Peyer's patch (tissue), 4 donors: ENCODE measurements around the gene NUP214. TPM values are rescaled to one million over a fixed set of nuclear protein-coding genes. Genes with fewer than 3 reads are reported as not detected.
"Not testable (repeated sequence)": the region's sequence is repeated elsewhere in the genome, so short reads cannot be mapped to it uniquely, and the experiment has no call there.

ENCODE experiments used
- DNase-seq, 3 donors: peaks; one replicate each; pipeline ENCODE4 v3.0.0-alpha.2; 2017 to 2019
- H3K27ac ChIP-seq, 4 donors: fragments of 200-600 bp; sonication (generic); one replicate each; pipeline ENCODE4 v1.5.1; 2016 to 2019
- H3K27me3 ChIP-seq, 2 donors: fragments of 200-600 bp; sonication (generic); one replicate each; pipeline ENCODE4 v1.5.1; 2019
- H3K36me3 ChIP-seq, 3 donors: fragments of 200-600 bp; sonication (generic); one replicate each; pipeline ENCODE4 v1.5.1; 2016 to 2019
- H3K4me1 ChIP-seq, 4 donors: fragments of 200-600 bp; sonication (generic); one replicate each; pipeline ENCODE4 v1.5.1; 2016 to 2019
- H3K4me3 ChIP-seq, 4 donors: fragments of 200-600 bp; sonication (generic); 1 replicate in 3 of 4; 2 replicates in 1 of 4; pipeline ENCODE4 v1.5.1; 2016 to 2019; ENCODE audit warnings: mild to moderate bottlenecking in 1 of 4
- H3K9me3 ChIP-seq, 4 donors: fragments of 200-600 bp; sonication (generic); one replicate each; pipeline ENCODE4 v1.5.1; 2016 to 2019; ENCODE audit warnings: mild to moderate bottlenecking in 1 of 4
- CTCF ChIP-seq, 6 experiments: fragments of 450-650 bp in 4 of 6; fragments of 200-600 bp in 2 of 6; sonication (generic) in 1 of 6; IDR thresholded peaks; one replicate each; pipeline ENCODE4 v1.5.1; 2017 to 2019; ENCODE audit warnings: antibody characterized with exemption in 6 of 6, mild to moderate bottlenecking in 3 of 6, moderate library complexity in 1 of 6
- POLR2A ChIP-seq, 2 donors: fragments of 450-650 bp; IDR thresholded peaks; one replicate each; pipeline ENCODE4 v1.5.1; 2017; ENCODE audit warnings: antibody characterized with exemption in 2 of 2, mild to moderate bottlenecking in 2 of 2, moderate library complexity in 2 of 2
- total RNA-seq, 4 donors: library from RNA; depleted of rRNA; stranded (reverse); fragments of >200 nt; gene quantifications; one replicate each; pipeline ENCODE4 v1.1.0, GENCODE V29; 2016

NUP214 gene
- total RNA-seq, 4 donors from 2014 or later = 48.2 to 159 (median 88.2) TPM

- no peak for DNase-seq
- Histone ChIP-seq H3K27ac (no peak overlapping the region), H3K36me3 (peaks cover 0 to 100% (median 0%) of the 10 kb centered on the region in 3 donors), H3K27me3 (no peaks in the 10 kb centered on the region), H3K9me3 (no peaks in the 10 kb centered on the region), H3K4me1 (no peaks in the 10 kb centered on the region), H3K4me3 (no peak overlapping the region)
- TF ChIP-seq POLR2A (IDR thresholded peaks at IDR 0.05) = no peak
- no peak for TF ChIP-seq CTCF (IDR thresholded peaks at IDR 0.05)
Measured at GRCh38 chr9:131148966-131149687, 23.7 kb downstream of the NUP214 start.

- no peak overlapping the region for H3K4me3 ChIP-seq
- no peak for DNase-seq
- no peak for TF ChIP-seq CTCF (IDR thresholded peaks at IDR 0.05)
- TF ChIP-seq POLR2A (IDR thresholded peaks at IDR 0.05) = no peak
- H3K9me3 ChIP-seq = no peaks in the 10 kb centered on the region
- H3K27ac ChIP-seq = no peak overlapping the region
- H3K4me1 ChIP-seq = no peaks in the 10 kb centered on the region
- peaks cover 0 to 100% (median 0%) of the 10 kb centered on the region in 3 donors for H3K36me3 ChIP-seq
- no peaks in the 10 kb centered on the region for H3K27me3 ChIP-seq
Measured at GRCh38 chr9:131149688-131150053, 24.3 kb downstream of the NUP214 start.

DNA sequence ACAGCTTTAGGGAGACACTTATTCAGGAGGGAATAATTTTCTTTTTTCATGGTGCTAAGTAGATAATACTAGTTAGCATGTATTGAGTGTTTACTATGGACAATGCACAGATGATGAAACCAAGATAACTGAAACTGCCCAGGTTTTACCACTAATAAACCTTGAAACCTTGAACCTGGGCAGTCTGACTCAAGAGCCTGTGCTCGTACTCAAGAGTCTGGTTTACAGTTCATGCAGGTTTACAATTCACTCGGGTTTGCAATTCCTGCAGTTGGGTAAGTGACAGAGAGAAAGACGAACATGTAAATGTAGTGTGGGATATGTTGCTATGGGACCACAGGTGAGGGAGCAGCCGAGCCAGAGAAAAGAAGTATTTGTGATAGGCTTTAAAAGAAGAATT is 28.2 kb downstream of the NUP214 start:
- no peaks in the 10 kb centered on the region for H3K27me3 ChIP-seq
- TF ChIP-seq POLR2A (IDR thresholded peaks at IDR 0.05) = no peak
- no peak for TF ChIP-seq CTCF (IDR thresholded peaks at IDR 0.05)
- DNase-seq = no peak
- no peaks in the 10 kb centered on the region for H3K4me1 ChIP-seq
- no peak overlapping the region for H3K27ac ChIP-seq
- no peak overlapping the region for H3K4me3 ChIP-seq
- H3K9me3 ChIP-seq = no peaks in the 10 kb centered on the region
- peaks cover 0 to 98% (median 0%) of the 10 kb centered on the region in 3 donors for H3K36me3 ChIP-seq

- H3K9me3 ChIP-seq, H3K4me3 ChIP-seq, H3K27ac ChIP-seq, DNase-seq, H3K4me1 ChIP-seq, H3K27me3 ChIP-seq: not testable (repeated sequence)
- peaks cover 0 to 98% (median 0%) of the 10 kb centered on the region in 3 donors for H3K36me3 ChIP-seq
Measured at GRCh38 chr9:131158673-131159072, 33.3 kb downstream of the NUP214 start.

DNA sequence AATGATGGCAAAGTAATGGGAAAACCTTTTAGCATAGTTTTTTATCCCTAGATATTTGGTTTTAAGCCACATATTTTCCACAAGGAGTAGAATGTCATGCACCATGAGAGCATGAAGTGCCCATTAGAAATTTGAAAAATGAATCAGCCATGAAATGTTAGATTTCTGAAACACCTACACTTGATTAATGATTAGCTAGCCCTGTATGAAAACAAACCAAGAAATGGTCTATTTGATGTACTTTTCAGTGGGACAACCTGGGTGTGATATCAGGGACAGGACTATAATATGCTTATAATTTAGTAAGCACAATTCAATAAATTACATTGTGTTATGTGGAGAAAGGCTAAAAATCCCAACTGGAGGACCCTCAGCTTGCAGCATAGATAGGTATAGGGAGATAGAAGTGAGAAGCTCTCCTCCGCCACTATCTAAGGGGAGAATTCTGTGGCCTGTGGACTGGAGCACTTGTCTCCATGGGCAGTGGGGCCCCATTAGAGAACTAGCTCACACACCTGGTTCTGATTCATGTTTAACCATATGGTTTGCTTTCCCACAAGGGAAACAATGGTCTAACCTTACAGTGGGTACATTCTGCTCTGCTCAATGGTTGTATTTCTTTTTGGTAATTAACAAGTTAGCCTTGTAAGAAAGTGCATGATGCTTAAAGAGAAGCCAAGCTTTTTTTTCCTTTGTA is 35.2 kb downstream of the NUP214 start:
- no peak for DNase-seq
- no peak overlapping the region for H3K4me3 ChIP-seq
- no peaks in the 10 kb centered on the region for H3K27me3 ChIP-seq
- no peak for TF ChIP-seq POLR2A (IDR thresholded peaks at IDR 0.05)
- no peak for TF ChIP-seq CTCF (IDR thresholded peaks at IDR 0.05)
- H3K9me3 ChIP-seq = no peaks in the 10 kb centered on the region
- no peak overlapping the region for H3K27ac ChIP-seq
- no peaks in the 10 kb centered on the region for H3K4me1 ChIP-seq
- peaks cover 0 to 98% (median 0%) of the 10 kb centered on the region in 3 donors for H3K36me3 ChIP-seq

DNA sequence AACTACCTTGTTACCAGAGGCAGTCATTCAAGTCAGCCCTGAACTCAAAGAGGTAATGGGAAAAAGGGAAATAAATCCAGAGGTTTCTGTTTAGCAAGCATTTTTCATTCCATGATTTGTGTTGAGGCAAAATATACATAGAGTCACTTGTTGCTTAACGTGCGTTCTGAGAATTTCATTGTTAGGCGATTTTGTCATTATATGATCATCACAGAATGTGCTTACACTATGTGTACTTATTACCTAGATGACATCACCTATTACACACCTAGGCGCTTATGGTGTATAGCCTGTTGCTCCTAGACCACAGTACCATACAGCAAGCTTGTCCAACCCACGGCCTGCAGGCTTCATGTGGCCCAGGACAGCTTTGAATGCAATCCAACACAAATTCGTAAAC is 36.2 kb downstream of the NUP214 start:
- no peak overlapping the region for H3K27ac ChIP-seq
- H3K36me3 ChIP-seq = peaks cover 0 to 99% (median 0%) of the 10 kb centered on the region in 3 donors
- no peak for DNase-seq
- no peaks in the 10 kb centered on the region for H3K4me1 ChIP-seq
- TF ChIP-seq CTCF (IDR thresholded peaks at IDR 0.05) (no peak), POLR2A (IDR thresholded peaks at IDR 0.05) (no peak)
- no peaks in the 10 kb centered on the region for H3K27me3 ChIP-seq
- no peaks in the 10 kb centered on the region for H3K9me3 ChIP-seq
- no peak overlapping the region for H3K4me3 ChIP-seq
